RWPE1 (cell line): ENCODE data around the gene OR10G7.
"Not testable (repeated sequence)": the region's sequence is repeated elsewhere in the genome, so short reads cannot be mapped to it uniquely, and the experiment has no call there.

Experiments
- CTCF ChIA-PET: fragments of 350-600 bp; sonication (Branson Sonifier 250); formaldehyde crosslinking; extraction: SDS; loops from one replicate; lab custom pipeline; 2021; lab: Yijun Ruan, JAX
- POLR2A ChIA-PET: fragments of 400-600 bp; formaldehyde crosslinking; extraction: SDS; loops from one replicate; lab custom pipeline; 2020; ENCODE audit warnings: antibody characterized with exemption; ENCODE audit not compliant: low non-redundant PET; lab: Yijun Ruan, JAX
- DNase-seq: peaks from one replicate; pipeline ENCODE4 v3.0.0; 2012; ENCODE audit warnings: low spot score
- H3K27ac ChIP-seq: fragments of 450-650 bp; 2 replicates; pipeline ENCODE4 v1.5.1; 2017
- TF ChIP-seq, protein P1 (sequence below): fragments of 450-650 bp; conservative IDR thresholded peaks from 2 replicates; pipeline ENCODE4 v1.5.1; 2017; ENCODE audit warnings: low read depth, mild to moderate bottlenecking

OR10G7 gene

GRCh38 chr11:124050748-124051147, 9.6 kb upstream of the OR10G7 start:
- ChIA-PET CTCF (interaction anchor here (0.6 kb wide), 1 partner anchor 1025 kb away, joined by 4 read pairs; no protein-coding TSS in a partner anchor), POLR2A (no interaction called here)
- no peak for DNase-seq
- H3K27ac ChIP-seq: no peak overlapping the region
- TF ChIP-seq, protein P1, sequence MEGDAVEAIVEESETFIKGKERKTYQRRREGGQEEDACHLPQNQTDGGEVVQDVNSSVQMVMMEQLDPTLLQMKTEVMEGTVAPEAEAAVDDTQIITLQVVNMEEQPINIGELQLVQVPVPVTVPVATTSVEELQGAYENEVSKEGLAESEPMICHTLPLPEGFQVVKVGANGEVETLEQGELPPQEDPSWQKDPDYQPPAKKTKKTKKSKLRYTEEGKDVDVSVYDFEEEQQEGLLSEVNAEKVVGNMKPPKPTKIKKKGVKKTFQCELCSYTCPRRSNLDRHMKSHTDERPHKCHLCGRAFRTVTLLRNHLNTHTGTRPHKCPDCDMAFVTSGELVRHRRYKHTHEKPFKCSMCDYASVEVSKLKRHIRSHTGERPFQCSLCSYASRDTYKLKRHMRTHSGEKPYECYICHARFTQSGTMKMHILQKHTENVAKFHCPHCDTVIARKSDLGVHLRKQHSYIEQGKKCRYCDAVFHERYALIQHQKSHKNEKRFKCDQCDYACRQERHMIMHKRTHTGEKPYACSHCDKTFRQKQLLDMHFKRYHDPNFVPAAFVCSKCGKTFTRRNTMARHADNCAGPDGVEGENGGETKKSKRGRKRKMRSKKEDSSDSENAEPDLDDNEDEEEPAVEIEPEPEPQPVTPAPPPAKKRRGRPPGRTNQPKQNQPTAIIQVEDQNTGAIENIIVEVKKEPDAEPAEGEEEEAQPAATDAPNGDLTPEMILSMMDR: no peak

- CTCF ChIA-PET: no interaction called here
- TF ChIP-seq, protein P1: no peak
- POLR2A ChIA-PET: no interaction called here
- H3K27ac ChIP-seq: no peak overlapping the region
- DNase-seq: no peak
These were observed 2.3 kb upstream of the OR10G7 start for GRCh38 chr11:124043420-124043819.

DNA sequence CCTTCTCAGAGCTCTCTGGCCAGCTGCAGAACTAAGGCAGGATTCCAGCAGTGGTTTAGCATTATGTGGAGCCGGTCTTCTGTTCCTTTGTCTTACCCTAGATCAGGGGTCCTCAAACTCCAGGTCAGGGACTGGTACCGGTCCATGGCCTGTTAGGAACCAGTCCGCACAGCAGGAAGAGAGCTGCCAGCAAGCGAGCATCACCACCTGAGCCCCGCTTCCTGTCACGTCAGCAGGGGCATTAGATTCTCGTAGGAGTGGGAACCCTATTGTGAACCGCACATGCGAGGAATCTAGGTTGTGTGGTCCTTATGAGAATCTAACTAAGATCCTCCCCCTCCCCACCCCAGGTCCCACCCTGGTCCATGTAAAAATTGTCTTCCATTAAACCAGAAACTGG, 1.6 kb downstream of the OR10G7 start:
- ChIA-PET CTCF (no interaction called here), POLR2A (no interaction called here)
- no peak for DNase-seq
- H3K27ac ChIP-seq: no peak overlapping the region
- TF ChIP-seq, protein P1: no peak

GRCh38 chr11:124036666-124037065, 4.5 kb downstream of the OR10G7 start:
- no peak for DNase-seq
- CTCF ChIA-PET: interaction anchor here (0.6 kb wide), 1 partner anchor 125 kb away, joined by 3 read pairs; no protein-coding TSS in a partner anchor
- H3K27ac ChIP-seq: no peak overlapping the region
- POLR2A ChIA-PET: no interaction called here
- TF ChIP-seq, protein P1: no peak

DNA sequence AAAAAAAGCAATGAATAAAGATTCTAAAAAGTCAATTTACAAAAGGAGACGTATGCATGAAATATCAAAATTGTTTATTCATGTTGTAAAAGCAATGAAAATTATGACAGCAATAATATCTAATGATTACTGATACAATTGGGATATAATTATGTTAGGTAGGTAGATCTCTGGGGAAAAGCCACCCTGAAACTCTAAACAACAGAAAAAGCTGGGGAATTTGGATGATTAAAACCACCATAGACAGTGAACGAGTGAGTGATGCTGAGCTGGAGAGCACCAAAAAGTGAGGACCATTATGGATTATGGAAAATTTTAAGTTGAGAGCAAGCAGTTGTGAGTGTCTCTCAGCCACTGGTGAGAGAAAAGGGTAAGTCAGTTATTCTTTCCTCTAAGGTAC, 14.6 kb downstream of the OR10G7 start, which contains the start of gene OR10G8:
OR10G8 (plus strand) TSS at position 301 of the 400 bp plus-strand sequence. CDS start 2,825 bp downstream, outside the sequence.
- TF ChIP-seq, protein P1: no peak
- ChIA-PET POLR2A (no interaction called here), CTCF (no interaction called here)
- DNase-seq: no peak
- H3K27ac ChIP-seq: no peak within 1 kb of the TSS

GRCh38 chr11:124015837-124016236, 25.3 kb downstream of the OR10G7 start:
- DNase-seq, CTCF ChIA-PET, H3K27ac ChIP-seq, POLR2A ChIA-PET: not testable (repeated sequence)

DNA sequence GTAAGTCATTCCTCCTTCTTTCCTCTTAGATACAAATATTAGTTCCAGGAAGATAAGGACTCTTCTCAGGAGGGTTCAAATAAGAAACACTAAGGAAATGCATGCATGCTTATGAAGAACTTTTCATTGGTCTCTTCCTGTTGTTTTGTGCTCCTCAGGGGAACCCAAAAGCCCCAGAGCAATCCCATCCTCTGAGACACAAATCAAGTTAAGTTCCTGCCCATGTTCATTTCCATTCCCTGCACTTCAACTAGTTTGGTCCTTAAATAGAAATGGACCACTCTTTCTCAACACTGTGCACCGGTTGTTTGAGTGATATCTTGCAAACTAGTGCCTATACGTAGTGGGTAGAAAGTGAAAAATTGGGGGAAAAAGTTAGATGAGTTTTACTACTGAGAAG, 28.4 kb downstream of the OR10G7 start, which contains the start of gene OR10G4:
OR10G4 (plus strand) TSS at position 301 of the 400 bp plus-strand sequence. CDS start 2,578 bp downstream, outside the sequence.
- CTCF ChIA-PET: no interaction called here
- TF ChIP-seq, protein P1: no peak
- H3K27ac ChIP-seq: no peak within 1 kb of the TSS
- POLR2A ChIA-PET: no interaction called here
- no peak for DNase-seq
